H9 (cell line): ENCODE data around the gene MRAP. TPM values are rescaled to one million over a fixed set of nuclear protein-coding genes. Genes with fewer than 3 reads are reported as not detected.

Experiments used
- DNase-seq: peaks from one replicate; pipeline ENCODE4 v3.0.0-alpha.2; 2017
- H2AFZ ChIP-seq: one replicate; pipeline ENCODE4 v1.6.1; 2013; ENCODE audit warnings: mild to moderate bottlenecking, low read length, control low read depth, moderate library complexity
- H2AK5ac ChIP-seq: 2 replicates; pipeline ENCODE4 v1.6.1; 2013; ENCODE audit warnings: low read length, control low read depth, mixed read lengths; ENCODE audit not compliant: insufficient read length
- H2BK120ac ChIP-seq: one replicate; pipeline ENCODE4 v1.6.1; 2013; ENCODE audit warnings: low read depth, mild to moderate bottlenecking, low read length, control low read depth, inconsistent platforms; ENCODE audit not compliant: poor library complexity, severe bottlenecking
- H2BK12ac ChIP-seq: 2 replicates; pipeline ENCODE4 v1.6.1; 2013; ENCODE audit warnings: low read length, control low read depth, mixed read lengths, low read depth; ENCODE audit not compliant: insufficient read length
- H2BK15ac ChIP-seq: 2 replicates; pipeline ENCODE4 v1.6.1; 2013; ENCODE audit warnings: low read depth, low read length, control low read depth
- H2BK20ac ChIP-seq: one replicate; pipeline ENCODE4 v1.6.1; 2013; ENCODE audit warnings: low read depth, mild to moderate bottlenecking, low read length, control low read depth, inconsistent platforms; ENCODE audit not compliant: poor library complexity, severe bottlenecking
- H2BK5ac ChIP-seq: 2 replicates; pipeline ENCODE4 v1.6.1; 2013; ENCODE audit warnings: low read length, control low read depth, mixed read lengths; ENCODE audit not compliant: insufficient read length
- H3K14ac ChIP-seq: 2 replicates; pipeline ENCODE4 v1.6.1; 2013; ENCODE audit warnings: low read length, control low read depth; ENCODE audit not compliant: insufficient read depth
- H3K18ac ChIP-seq: 2 replicates; pipeline ENCODE4 v1.6.1; 2013; ENCODE audit warnings: low read depth, mild to moderate bottlenecking, mixed read lengths, low read length, control low read depth; ENCODE audit not compliant: insufficient read length
- H3K23ac ChIP-seq: 2 replicates; pipeline ENCODE4 v1.6.1; 2013; ENCODE audit warnings: low read length, control low read depth, mixed read lengths, low read depth; ENCODE audit not compliant: insufficient read length
- H3K23me2 ChIP-seq: 2 replicates; pipeline ENCODE4 v1.6.1; 2013; ENCODE audit warnings: low read depth, mild to moderate bottlenecking, mixed read lengths, low read length, control low read depth; ENCODE audit not compliant: insufficient read length, poor library complexity, severe bottlenecking
- H3K27ac ChIP-seq: 2 replicates; pipeline ENCODE4 v1.5.1; 2013; ENCODE audit warnings: low read length, control low read depth, mixed read lengths, low read depth; ENCODE audit not compliant: insufficient read length
- H3K27me3 ChIP-seq: 2 replicates; pipeline ENCODE4 v1.6.1; 2013; ENCODE audit warnings: low read length, control low read depth, inconsistent platforms; ENCODE audit not compliant: insufficient read depth
- H3K4ac ChIP-seq: 2 replicates; pipeline ENCODE4 v1.6.1; 2013; ENCODE audit warnings: low read depth, mild to moderate bottlenecking, control low read depth, inconsistent platforms, low read length, moderate library complexity
- H3K4me1 ChIP-seq: 2 replicates; pipeline ENCODE4 v1.6.1; 2013; ENCODE audit warnings: low read length, control low read depth, inconsistent platforms; ENCODE audit not compliant: insufficient read depth
- H3K4me2 ChIP-seq: 2 replicates; pipeline ENCODE4 v1.6.1; 2013; ENCODE audit warnings: low read length, control low read depth, mixed read lengths; ENCODE audit not compliant: insufficient read length, insufficient read depth
- H3K56ac ChIP-seq: 2 replicates; pipeline ENCODE4 v1.6.1; 2013; ENCODE audit warnings: low read depth, mild to moderate bottlenecking, mixed read lengths, low read length, control low read depth; ENCODE audit not compliant: insufficient read length
- H3K79me1 ChIP-seq: 2 replicates; pipeline ENCODE4 v1.6.1; 2013; ENCODE audit warnings: low read depth, mild to moderate bottlenecking, moderate library complexity, low read length, control low read depth, inconsistent platforms; ENCODE audit not compliant: insufficient read depth, poor library complexity, severe bottlenecking
- H3K79me2 ChIP-seq: 2 replicates; pipeline ENCODE4 v1.6.1; 2013; ENCODE audit warnings: low read length, control low read depth, inconsistent platforms; ENCODE audit not compliant: insufficient read depth
- H3K9ac ChIP-seq: 2 replicates; pipeline ENCODE4 v1.6.1; 2013; ENCODE audit warnings: low read length, control low read depth, mixed read lengths; ENCODE audit not compliant: insufficient read length; ENCODE audit errors: extremely low read depth
- H3K9me3 ChIP-seq: one replicate; pipeline ENCODE4 v1.6.1; 2013; ENCODE audit warnings: low read depth, low read length, inconsistent platforms; ENCODE audit not compliant: control insufficient read depth
- H3T11ph ChIP-seq: one replicate; pipeline ENCODE4 v1.6.1; 2013; ENCODE audit warnings: mild to moderate bottlenecking, low read length, control low read depth, inconsistent platforms
- H4K20me1 ChIP-seq: one replicate; pipeline ENCODE4 v1.6.1; 2013; ENCODE audit not compliant: control insufficient read depth, insufficient read length, insufficient read depth
- H4K5ac ChIP-seq: 2 replicates; pipeline ENCODE4 v1.6.1; 2013; ENCODE audit warnings: low read depth, mild to moderate bottlenecking, mixed read lengths, low read length, control low read depth; ENCODE audit not compliant: insufficient read length
- H4K8ac ChIP-seq: replicated peaks from 2 replicates; pipeline ENCODE4 v1.6.1; 2013; ENCODE audit warnings: low read length, control low read depth, mixed read lengths, low read depth; ENCODE audit not compliant: insufficient read length
- H4K91ac ChIP-seq: 2 replicates; pipeline ENCODE4 v1.6.1; 2013; ENCODE audit warnings: low read depth, mild to moderate bottlenecking, moderate library complexity, mixed read lengths, low read length, control low read depth; ENCODE audit not compliant: insufficient read length
- H3K27ac Mint-ChIP-seq, 3 experiments: 2 replicates in 2 of 3; 3 replicates in 1 of 3; pipeline ENCODE4 v1.8.0; 2020 to 2021; ENCODE audit warnings: mixed read lengths in 3 of 3, mild to moderate bottlenecking in 1 of 3, moderate library complexity in 1 of 3
- H3K27me3 Mint-ChIP-seq: 2 replicates; pipeline ENCODE4 v1.8.0; 2021; ENCODE audit warnings: low read depth, mild to moderate bottlenecking, moderate library complexity, mixed read lengths
- H3K36me3 Mint-ChIP-seq, 3 experiments: 2 replicates in 2 of 3; 3 replicates in 1 of 3; pipeline ENCODE4 v1.8.0; 2020 to 2021; ENCODE audit warnings: low read depth in 3 of 3, mixed read lengths in 3 of 3; ENCODE audit not compliant: insufficient read depth in 1 of 3
- H3K4me1 Mint-ChIP-seq, 2 experiments: 2 replicates each; pipeline ENCODE4 v1.8.0; 2020; ENCODE audit warnings: mixed read lengths in 2 of 2
- H3K4me3 Mint-ChIP-seq, 2 experiments: 2 replicates in 1 of 2; 3 replicates in 1 of 2; pipeline ENCODE4 v1.8.0; 2020 to 2021; ENCODE audit warnings: mild to moderate bottlenecking in 2 of 2, mixed read lengths in 2 of 2, moderate library complexity in 1 of 2
- H3K9me3 Mint-ChIP-seq, 2 experiments: 2 replicates in 1 of 2; 3 replicates in 1 of 2; pipeline ENCODE4 v1.8.0; 2020; ENCODE audit warnings: mild to moderate bottlenecking in 2 of 2, mixed read lengths in 2 of 2, moderate library complexity in 1 of 2
- CTCF ChIP-seq: fragments of 200-600 bp; sonication (generic); conservative IDR thresholded peaks from 3 replicates; pipeline ENCODE4 v1.8.0; 2021; ENCODE audit warnings: antibody characterized with exemption, mild to moderate bottlenecking
- WGBS: extraction: QIAGEN DNeasy Blood & Tissue Kit; methylation state at CpG from one replicate; pipeline ENCODE4 v1.1.7; 2013; ENCODE audit warnings: missing lambda C conversion rate, low lambda C conversion rate, mixed read lengths; ENCODE audit not compliant: insufficient read length; ENCODE audit errors: extremely low coverage; 5-methylcytosine and 5-hydroxymethylcytosine counted together
- total RNA-seq: library from RNA; stranded (reverse); gene quantifications from 2 replicates; pipeline ENCODE4 v1.2.1, GENCODE V29; 2021

Gene MRAP
- total RNA-seq, 1 experiment from 2014 or later: not detected

GRCh38 chr21:32348604-32349332 lies 50.1 kb downstream of the MRAP start:
- no peak overlapping the region for H4K5ac ChIP-seq
- Mint-ChIP-seq H3K9me3 (no peaks in the 10 kb centered on the region), H3K27ac (0 out of 7 replicates have a peak overlapping the region, but pooled peaks of 1 of the 3 experiments have one; percentile 20), H3K36me3 (peaks cover 70 to 94% (median 86%) of the 10 kb centered on the region in 3 experiments), H3K27me3 (no peaks in the 10 kb centered on the region), H3K4me1 (no peaks in the 10 kb centered on the region), H3K4me3 (no peak overlapping the region)
- H2AK5ac ChIP-seq: no peak overlapping the region
- H3K4ac ChIP-seq: no peak overlapping the region
- no peaks in the 10 kb centered on the region for H3K79me2 ChIP-seq
- no peak overlapping the region for H2AFZ ChIP-seq
- no peaks in the 10 kb centered on the region for H3K23me2 ChIP-seq
- H2BK20ac ChIP-seq: no peak overlapping the region
- H3K9ac ChIP-seq: no peak overlapping the region
- no peak for TF ChIP-seq CTCF
- no peaks in the 10 kb centered on the region for H3K79me1 ChIP-seq
- no peak overlapping the region for H3K18ac ChIP-seq
- H3K14ac ChIP-seq: no peak overlapping the region
- H3K4me2 ChIP-seq: no peak overlapping the region
- WGBS: no CpG with 5 or more reads among the region's 9 CpGs
- no peak overlapping the region for H2BK12ac ChIP-seq
- H3K23ac ChIP-seq: no peak overlapping the region
- H2BK120ac ChIP-seq: no peak overlapping the region
- H3K27ac ChIP-seq: no peak overlapping the region
- H2BK15ac ChIP-seq: no peak overlapping the region
- no peaks in the 10 kb centered on the region for H3K27me3 ChIP-seq
- H4K8ac ChIP-seq: no peak overlapping the region
- H4K20me1 ChIP-seq: no peaks in the 10 kb centered on the region
- H2BK5ac ChIP-seq: no peak overlapping the region
- peak; percentile 14 for DNase-seq
- H3K56ac ChIP-seq: no peak overlapping the region
- H3T11ph ChIP-seq: no peak overlapping the region
- H3K9me3 ChIP-seq: no peaks in the 10 kb centered on the region
- H4K91ac ChIP-seq: no peak overlapping the region
- H3K4me1 ChIP-seq: no peaks in the 10 kb centered on the region
